GM23338 (cell line): ENCODE data around the gene ABI3. TPM values are rescaled to one million over a fixed set of nuclear protein-coding genes. Genes with fewer than 3 reads are reported as not detected.
A peak's percentile ranks its signal among the peaks of the same experiment; 100 is the strongest.

Experiments used
- ATAC-seq: fragments of 200-7000 bp; cut with Tn5 transposase; 3 replicates; pipeline ENCODE4 v1.9.1; 2020
- DNase-seq: peaks from one replicate; pipeline ENCODE4 v3.0.0-alpha.2; 2015; ENCODE audit warnings: low spot score
- H2AFZ ChIP-seq: fragments of 200-600 bp; sonication (generic); 2 replicates; pipeline ENCODE4 v1.8.0; 2016; ENCODE audit warnings: antibody characterized with exemption, mild to moderate bottlenecking, moderate library complexity
- H3F3A ChIP-seq: fragments of 200-600 bp; sonication (generic); replicated peaks from 2 replicates; pipeline ENCODE4 v1.8.0; 2017; ENCODE audit warnings: antibody characterized with exemption, mixed run types, low read depth
- H3K27ac ChIP-seq: fragments of 200-600 bp; sonication (generic); 2 replicates; pipeline ENCODE4 v1.6.1; 2016; ENCODE audit warnings: low read depth
- H3K27me3 ChIP-seq: fragments of 200-600 bp; sonication (generic); 2 replicates; pipeline ENCODE4 v1.8.0; 2016; ENCODE audit warnings: mild to moderate bottlenecking, mixed run types, moderate library complexity; ENCODE audit not compliant: insufficient read depth
- H3K36me3 ChIP-seq: fragments of 200-600 bp; sonication (generic); 2 replicates; pipeline ENCODE4 v1.8.0; 2016; ENCODE audit warnings: mild to moderate bottlenecking; ENCODE audit not compliant: insufficient read depth
- H3K4me1 ChIP-seq: fragments of 200-600 bp; sonication (generic); 2 replicates; pipeline ENCODE4 v1.8.0; 2016; ENCODE audit warnings: mild to moderate bottlenecking, moderate library complexity; ENCODE audit not compliant: insufficient read depth
- H3K4me2 ChIP-seq: fragments of 200-600 bp; sonication (generic); 2 replicates; pipeline ENCODE4 v1.7.1; 2017; ENCODE audit warnings: mixed run types
- H3K4me3 ChIP-seq: fragments of 200-600 bp; sonication (generic); 2 replicates; pipeline ENCODE4 v1.6.1; 2016; ENCODE audit warnings: mixed run types
- H3K79me2 ChIP-seq: fragments of 200-600 bp; sonication (generic); replicated peaks from 2 replicates; pipeline ENCODE4 v1.8.0; 2017; ENCODE audit warnings: mild to moderate bottlenecking; ENCODE audit not compliant: insufficient read depth
- H3K9me2 ChIP-seq: fragments of 200-600 bp; sonication (generic); 2 replicates; pipeline ENCODE4 v1.8.0; 2017; ENCODE audit not compliant: insufficient read depth
- H4K20me1 ChIP-seq: fragments of 200-600 bp; sonication (generic); replicated peaks from 2 replicates; pipeline ENCODE4 v1.8.0; 2017; ENCODE audit warnings: mild to moderate bottlenecking; ENCODE audit not compliant: insufficient read depth
- H3K27ac Mint-ChIP-seq: 2 replicates; pipeline ENCODE4 v1.8.0; 2020; ENCODE audit warnings: inconsistent platforms, mild to moderate bottlenecking, moderate library complexity, mixed read lengths
- H3K27me3 Mint-ChIP-seq: 3 replicates; pipeline ENCODE4 v1.8.0; 2022; ENCODE audit warnings: low read depth, mild to moderate bottlenecking, moderate library complexity, mixed read lengths, inconsistent platforms; ENCODE audit not compliant: insufficient read depth, poor library complexity
- H3K36me3 Mint-ChIP-seq: 3 replicates; pipeline ENCODE4 v1.8.0; 2021; ENCODE audit warnings: low read depth, mild to moderate bottlenecking, inconsistent platforms, moderate library complexity, mixed read lengths
- H3K4me1 Mint-ChIP-seq: 3 replicates; pipeline ENCODE4 v1.8.0; 2020; ENCODE audit warnings: mild to moderate bottlenecking, inconsistent platforms, mixed read lengths
- H3K4me3 Mint-ChIP-seq: 3 replicates; pipeline ENCODE4 v1.8.0; 2021; ENCODE audit warnings: moderate library complexity, mild to moderate bottlenecking, inconsistent platforms, mixed read lengths
- H3K9me3 Mint-ChIP-seq: 3 replicates; pipeline ENCODE4 v1.8.0; 2020; ENCODE audit warnings: moderate library complexity, mild to moderate bottlenecking, inconsistent platforms, mixed read lengths
- ETS1 ChIP-seq: IDR thresholded peaks from 2 replicates; pipeline ENCODE4 v1.6.1; 2016; ENCODE audit warnings: antibody characterized with exemption
- EZH2phosphoT487 ChIP-seq: fragments of 200-600 bp; sonication (generic); IDR thresholded peaks from one replicate; pipeline ENCODE4 v1.8.1; 2018; ENCODE audit warnings: antibody characterized with exemption; ENCODE audit not compliant: unreplicated experiment
- JUNB ChIP-seq: IDR thresholded peaks from one replicate; pipeline ENCODE4 v1.6.1; 2016; ENCODE audit warnings: antibody characterized with exemption; ENCODE audit not compliant: unreplicated experiment
- POLR2AphosphoS5 ChIP-seq: IDR thresholded peaks from 2 replicates; pipeline ENCODE4 v1.6.1; 2016; ENCODE audit warnings: antibody characterized with exemption, low read depth
- REST ChIP-seq: IDR thresholded peaks from one replicate; pipeline ENCODE4 v1.6.1; 2018; ENCODE audit warnings: antibody characterized with exemption; ENCODE audit not compliant: unreplicated experiment
- STAT1 ChIP-seq: IDR thresholded peaks from one replicate; pipeline ENCODE4 v1.6.1; 2016; ENCODE audit warnings: antibody characterized with exemption; ENCODE audit not compliant: unreplicated experiment
- polyA plus RNA-seq: library from polyadenylated mRNA; unstranded; fragments of >200 nt; fragmentation: Nextera tagmentation; extraction: Ambion mirVana; gene quantifications from 2 replicates; pipeline ENCODE4 v1.2.1, GENCODE V29; 2016
- total RNA-seq: library from RNA; depleted of rRNA; stranded (reverse); fragments of >200 nt; shearing (Covaris generic); gene quantifications from 2 replicates; pipeline ENCODE4 v1.2.3, GENCODE V29; 2014

ABI3 gene
- total and polyA plus RNA-seq, 2 experiments from 2014 or later = 1.8 to 3.0 TPM

GRCh38 chr17:49193513-49194296 lies 16.8 kb upstream of the ABI3 start:
- Histone ChIP-seq H3K79me2 (no peaks in the 10 kb centered on the region), H3K4me1 (peaks cover 9% of the 10 kb centered on the region; the same call in 1 of the 2 replicates), H3K27ac (peak overlapping the region; percentile 82), H2AFZ (peak overlapping the region; percentile 94), H3K27me3 (no peaks in the 10 kb centered on the region), H4K20me1 (no peaks in the 10 kb centered on the region), H3K4me3 (peak overlapping the region; percentile 94), H3K36me3 (no peaks in the 10 kb centered on the region), H3K9me2 (no peaks in the 10 kb centered on the region), H3K4me2 (peak overlapping the region; percentile 80), H3F3A (peaks cover 5% of the 10 kb centered on the region; the same call in 1 of the 2 replicates)
- H3K4me3 Mint-ChIP-seq = peak overlapping the region; percentile 94
- peaks cover 5% of the 10 kb centered on the region; the same call in 2 of the 3 replicates for H3K36me3 Mint-ChIP-seq
- H3K4me1 Mint-ChIP-seq = peaks cover 12% of the 10 kb centered on the region; the same call in 2 of the 3 replicates
- peak overlapping the region; percentile 88 for H3K27ac Mint-ChIP-seq
- ATAC-seq (peak; percentile 20), DNase-seq (peak; percentile 82)
- peaks cover 9% of the 10 kb centered on the region; the same call in 2 of the 3 replicates for H3K9me3 Mint-ChIP-seq
- peaks cover 32% of the 10 kb centered on the region for H3K27me3 Mint-ChIP-seq
- TF ChIP-seq STAT1 (no peak), POLR2AphosphoS5 (peak; percentile 39; the same call in 1 of the 2 replicates), JUNB (peak; percentile 45)

- no peak for TF ChIP-seq REST
- TF ChIP-seq EZH2phosphoT487 = no peak
- TF ChIP-seq ETS1 = no peak
- Histone ChIP-seq H3K4me1 (peaks cover 9% of the 10 kb centered on the region; the same call in 1 of the 2 replicates), H2AFZ (peak overlapping the region; percentile 94), H3K36me3 (no peaks in the 10 kb centered on the region), H3K4me2 (peak overlapping the region; percentile 80), H3K4me3 (peak overlapping the region; percentile 94), H3F3A (peaks cover 5% of the 10 kb centered on the region; the same call in 1 of the 2 replicates), H3K27ac (no peak overlapping the region), H3K9me2 (no peaks in the 10 kb centered on the region), H4K20me1 (no peaks in the 10 kb centered on the region), H3K27me3 (no peaks in the 10 kb centered on the region), H3K79me2 (no peaks in the 10 kb centered on the region)
- DNase-seq (no peak), ATAC-seq (no peak)
- H3K27me3 Mint-ChIP-seq = peaks cover 32% of the 10 kb centered on the region
- peaks cover 9% of the 10 kb centered on the region; the same call in 2 of the 3 replicates for H3K9me3 Mint-ChIP-seq
- H3K27ac Mint-ChIP-seq = no peak overlapping the region
- peaks cover 5% of the 10 kb centered on the region; the same call in 2 of the 3 replicates for H3K36me3 Mint-ChIP-seq
- peak overlapping the region; percentile 94 for H3K4me3 Mint-ChIP-seq
- H3K4me1 Mint-ChIP-seq = peaks cover 12% of the 10 kb centered on the region; the same call in 2 of the 3 replicates
Measured at GRCh38 chr17:49194297-49194607, 16.3 kb upstream of the ABI3 start.
